SIG-M5 treated with dmso at 0.1 percent for 504 hours (cell line): ENCODE data around the gene LAGE3.

Source experiments
- DNase-seq: peaks from one replicate; lab custom pipeline; 2025; ENCODE audit not compliant: unreplicated experiment; lab: John Stamatoyannopoulos, UW

LAGE3 gene

DNA sequence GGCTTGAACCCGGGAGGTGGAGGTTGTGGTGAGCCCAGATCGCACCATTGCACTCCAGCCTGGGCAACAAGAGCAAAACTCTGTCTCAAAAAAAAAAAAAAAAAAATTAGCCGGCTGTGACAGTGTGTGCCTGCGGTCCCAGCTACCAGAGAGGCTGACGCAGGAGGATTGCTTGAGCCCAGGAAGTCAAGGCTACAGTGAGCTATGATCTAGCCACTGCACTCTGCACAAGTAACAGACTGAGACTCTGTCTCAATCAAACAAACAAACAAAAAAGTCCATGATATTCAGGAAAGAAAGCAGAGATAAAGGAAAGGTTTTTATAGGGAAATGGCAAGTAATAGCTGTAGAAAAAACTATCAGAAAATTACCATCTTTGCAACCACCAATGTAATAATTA lies 2.1 kb upstream of the LAGE3 start:
- DNase-seq: no peak

DNA sequence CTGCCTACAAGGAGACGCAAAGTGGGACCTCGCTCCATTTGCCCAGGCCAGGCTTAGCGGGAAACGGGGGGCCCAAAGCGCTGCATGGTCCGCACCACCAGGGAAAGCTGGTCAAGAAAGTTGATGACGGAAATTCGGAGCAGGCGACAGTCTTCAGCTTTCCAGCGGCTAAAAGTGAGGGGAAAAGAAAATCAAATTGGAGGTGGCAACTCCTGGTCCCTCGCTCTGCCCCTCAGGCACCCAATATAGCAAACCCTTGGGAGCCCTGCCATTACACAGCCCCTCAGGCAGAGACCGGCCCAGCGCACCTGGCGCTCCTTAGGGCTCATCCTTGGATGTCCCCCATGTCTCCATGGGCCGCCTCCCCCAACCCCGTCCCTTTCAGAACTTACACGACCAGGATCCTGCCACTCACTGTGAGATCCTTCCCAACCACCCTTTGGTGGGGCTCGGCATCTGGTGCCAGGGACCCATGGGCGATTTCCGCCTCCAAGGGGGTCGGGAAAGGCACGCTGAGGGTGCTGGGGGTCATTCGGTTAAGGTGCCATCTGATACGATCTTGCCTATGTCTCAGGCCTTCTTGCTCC lies 1.1 kb downstream of the LAGE3 start:
- DNase-seq: no peak

DNA sequence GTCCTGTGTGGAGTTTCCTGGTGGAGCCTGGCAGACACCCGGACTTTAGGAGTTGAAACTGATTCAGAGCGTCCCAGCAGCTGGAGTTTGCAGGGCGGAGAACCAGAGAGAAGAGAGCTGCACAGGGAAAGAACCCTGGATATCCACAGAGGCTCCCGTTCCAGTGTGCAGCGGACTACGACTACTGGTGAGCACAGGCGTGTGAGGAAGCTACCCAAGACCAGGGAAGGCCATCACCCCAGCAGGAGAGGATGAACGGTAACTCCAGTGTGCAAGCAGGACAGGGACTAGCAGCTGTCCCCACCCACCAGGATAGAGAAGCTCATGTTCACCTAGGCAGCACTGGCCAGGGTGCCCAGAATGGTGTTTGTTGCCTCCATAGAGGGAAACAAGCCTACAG lies 2.3 kb downstream of the LAGE3 start:
- DNase-seq: no peak

DNA sequence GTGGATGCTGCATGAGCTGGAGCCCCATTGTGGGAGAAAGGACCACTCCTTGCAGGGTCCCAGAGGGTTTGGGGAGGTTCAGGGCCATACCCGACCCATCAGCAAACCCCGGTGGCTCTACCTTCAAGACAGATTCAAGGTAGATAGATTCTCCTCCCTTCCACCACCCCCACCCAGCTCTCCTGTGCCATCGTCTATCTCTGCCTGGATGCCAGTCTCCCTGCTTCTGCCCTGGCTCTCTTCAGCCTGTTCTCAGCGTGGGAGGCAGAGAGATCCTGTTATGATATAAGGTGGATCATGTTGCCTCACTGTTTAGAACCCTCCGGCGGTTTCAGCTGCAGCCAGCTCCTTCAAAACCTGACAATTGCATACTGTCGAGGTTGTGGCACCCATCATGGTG lies 5.4 kb downstream of the LAGE3 start:
- no peak for DNase-seq

DNA sequence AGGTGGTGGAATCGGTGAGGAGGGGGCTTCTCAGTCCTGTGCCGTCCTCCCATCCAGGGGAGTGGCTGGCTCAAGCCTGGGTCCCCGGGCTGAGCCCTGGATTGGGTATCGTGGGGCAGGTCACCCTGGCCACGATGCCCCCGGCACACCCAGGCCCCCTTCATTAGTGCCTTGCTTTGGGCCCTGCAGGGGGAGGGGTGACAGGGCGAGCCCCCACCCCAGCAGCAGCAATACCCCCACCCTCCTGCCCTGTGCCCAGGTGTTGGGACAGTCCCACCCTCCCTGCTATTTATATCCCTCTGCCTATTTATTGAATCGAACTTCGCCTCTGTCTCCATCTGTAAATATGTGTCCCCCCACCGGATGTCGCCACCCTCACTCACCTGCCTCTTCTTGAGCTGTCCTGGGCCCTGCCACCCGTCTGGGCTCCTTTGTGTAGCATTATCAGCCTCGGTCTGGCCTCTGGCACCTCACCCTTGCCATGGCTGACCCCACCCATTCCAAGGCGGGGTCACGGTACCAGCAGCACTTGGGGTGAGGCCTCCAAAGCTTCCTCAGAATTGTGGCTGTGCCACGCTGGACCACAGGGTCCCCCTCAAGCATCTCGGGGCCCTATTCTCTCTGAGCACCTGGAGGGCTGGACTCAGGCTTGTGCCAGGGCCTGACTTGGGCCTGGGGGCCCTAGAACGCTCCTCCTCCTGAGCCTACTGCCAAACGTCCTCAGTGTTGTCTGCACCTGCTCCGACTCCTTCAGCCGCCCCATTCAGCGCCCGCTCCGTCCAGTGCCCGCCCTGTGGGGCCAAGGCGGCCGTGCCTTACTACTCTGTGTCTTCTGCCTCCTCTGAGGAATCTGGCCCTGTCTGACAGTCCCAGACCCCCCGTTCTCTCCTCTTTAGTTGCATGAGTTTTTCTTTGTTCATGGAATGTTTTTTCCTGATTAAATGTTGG lies 6.1 kb downstream of the LAGE3 start:
- DNase-seq: no peak

DNA sequence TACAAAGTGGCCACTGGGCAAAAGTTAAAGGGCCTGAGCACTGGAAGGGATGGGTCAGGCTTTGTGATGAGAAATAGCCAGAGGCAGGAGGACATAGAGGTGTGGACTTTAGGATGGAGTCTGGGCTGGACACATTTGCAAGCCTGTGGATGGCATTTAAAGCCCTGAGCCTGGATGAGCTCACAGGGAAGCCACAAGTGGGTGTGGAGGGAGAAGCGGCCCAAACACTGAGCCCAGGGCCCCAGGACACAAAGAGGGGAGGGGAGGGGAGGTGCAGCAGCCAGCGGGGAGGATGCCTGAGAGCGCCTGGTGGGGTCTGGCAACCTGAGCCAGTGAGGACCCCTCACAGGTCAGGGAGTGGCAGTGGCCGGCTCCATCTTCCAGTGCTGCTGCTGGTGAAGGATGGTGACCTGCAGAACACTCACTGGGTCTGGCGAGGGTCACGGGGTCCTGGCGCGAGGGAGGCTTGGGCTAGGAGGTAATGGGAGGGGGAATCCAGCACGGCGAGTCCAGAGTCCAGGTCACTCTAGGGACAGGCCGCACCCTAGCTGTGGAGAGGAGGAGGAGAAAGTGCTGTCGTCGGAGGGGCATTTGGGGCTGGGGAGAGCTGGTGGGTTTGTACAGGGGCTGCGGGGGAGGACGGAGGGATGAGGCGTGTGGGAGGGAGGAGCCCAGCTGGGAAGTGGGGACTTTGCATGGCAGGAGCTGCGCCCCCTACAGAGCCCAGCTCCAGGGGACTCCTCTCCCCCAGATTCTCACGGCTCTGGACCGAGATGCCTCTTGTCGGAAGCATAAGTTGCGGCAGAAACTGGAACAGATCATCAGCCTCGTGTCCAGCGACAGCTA lies 7.0 kb downstream of the LAGE3 start:
- no peak for DNase-seq

DNA sequence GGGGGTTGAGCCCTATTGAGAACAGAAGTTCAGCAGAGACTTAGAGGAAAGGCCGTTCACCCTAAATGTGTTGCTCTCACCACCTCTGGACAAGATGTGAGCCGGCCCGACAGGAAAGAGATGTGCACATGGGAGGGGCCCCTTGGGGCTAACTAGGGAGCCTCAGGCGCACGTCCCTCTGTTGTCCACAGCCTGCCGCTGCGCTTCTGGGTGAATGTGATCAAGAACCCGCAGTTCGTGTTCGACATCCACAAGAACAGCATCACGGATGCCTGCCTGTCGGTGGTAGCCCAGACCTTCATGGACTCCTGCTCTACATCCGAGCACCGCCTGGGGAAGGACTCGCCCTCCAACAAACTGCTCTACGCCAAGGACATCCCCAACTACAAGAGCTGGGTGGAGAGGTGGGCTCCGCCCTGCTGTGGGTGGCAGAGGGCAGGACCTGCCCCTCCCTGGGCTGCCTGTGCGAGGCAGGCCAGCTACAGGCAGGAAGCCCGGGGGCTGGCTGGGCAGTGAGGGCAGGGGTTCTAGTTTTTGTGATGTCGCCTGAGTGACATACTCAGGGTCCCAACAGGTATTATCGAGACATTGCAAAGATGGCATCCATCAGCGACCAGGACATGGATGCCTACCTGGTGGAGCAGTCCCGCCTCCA lies 8.0 kb downstream of the LAGE3 start:
- no peak for DNase-seq

DNA sequence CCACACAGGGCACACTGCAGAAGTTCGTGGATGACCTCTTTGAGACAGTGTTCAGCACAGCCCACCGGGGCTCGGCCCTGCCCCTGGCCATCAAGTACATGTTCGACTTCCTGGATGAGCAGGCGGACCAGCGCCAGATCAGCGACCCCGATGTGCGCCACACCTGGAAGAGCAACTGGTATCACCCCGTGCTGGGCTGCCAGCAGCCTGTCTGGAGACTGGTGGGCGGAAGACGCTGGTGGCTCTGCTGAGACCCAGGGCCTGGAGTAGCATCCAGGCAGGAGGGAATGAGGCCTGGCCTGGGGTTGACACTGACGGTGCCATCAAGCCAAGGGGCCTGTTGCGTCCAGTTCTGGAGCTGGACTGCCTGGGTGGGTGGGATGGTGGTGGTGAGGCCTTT lies 8.6 kb downstream of the LAGE3 start:
- DNase-seq: no peak

DNA sequence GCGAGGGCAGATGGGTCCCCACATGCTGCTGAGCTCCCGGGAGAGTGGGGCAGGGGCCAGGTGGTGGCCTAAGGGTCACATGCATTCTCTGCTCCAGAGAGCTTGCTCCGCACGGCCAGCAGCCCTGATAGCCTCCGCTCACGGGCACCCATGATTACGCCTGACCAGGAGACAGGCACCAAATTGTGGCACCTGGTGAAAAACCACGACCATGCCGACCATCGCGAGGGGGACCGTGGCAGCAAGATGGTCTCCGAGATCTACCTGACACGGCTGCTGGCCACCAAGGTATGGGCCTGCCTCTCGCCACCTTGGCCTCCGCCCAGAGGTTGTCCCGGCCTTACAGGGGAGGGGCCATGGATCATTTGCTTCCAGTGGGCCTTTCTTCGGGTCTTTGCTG lies 9.2 kb downstream of the LAGE3 start:
- DNase-seq: no peak

DNA sequence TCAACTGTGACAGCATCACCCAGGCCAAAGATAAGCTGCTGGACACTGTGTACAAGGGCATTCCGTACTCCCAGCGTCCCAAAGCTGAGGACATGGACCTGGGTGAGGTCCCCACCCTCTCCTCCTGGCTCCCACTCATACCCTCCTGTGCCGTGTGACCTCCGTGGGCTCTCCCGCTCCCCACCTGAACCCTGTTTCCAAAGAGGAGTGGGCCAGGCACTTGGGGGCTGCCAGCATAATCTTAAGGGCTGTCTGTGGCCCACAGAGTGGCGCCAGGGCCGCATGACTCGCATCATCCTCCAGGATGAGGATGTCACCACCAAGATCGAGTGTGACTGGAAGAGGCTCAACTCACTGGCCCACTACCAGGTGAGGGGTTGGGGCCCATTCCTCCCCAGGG lies 10.0 kb downstream of the LAGE3 start:
- DNase-seq: no peak

DNA sequence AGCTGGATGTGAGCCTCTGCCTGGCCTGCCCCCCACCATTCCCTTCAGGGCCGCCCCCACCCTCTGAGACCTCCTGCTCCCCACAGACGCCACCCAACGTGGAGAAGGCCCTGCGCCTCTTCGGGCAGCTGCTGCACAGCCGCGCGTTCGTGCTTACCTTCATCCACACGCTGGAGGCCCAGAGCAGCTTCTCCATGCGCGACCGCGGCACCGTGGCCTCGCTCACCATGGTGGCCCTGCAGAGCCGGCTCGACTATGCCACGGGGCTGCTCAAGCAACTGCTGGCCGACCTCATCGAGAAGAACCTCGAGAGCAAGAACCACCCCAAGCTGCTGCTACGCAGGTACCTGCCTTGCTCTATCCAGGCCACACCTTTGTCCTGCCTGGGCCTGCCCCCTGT lies 10.9 kb downstream of the LAGE3 start:
- DNase-seq: no peak

DNA sequence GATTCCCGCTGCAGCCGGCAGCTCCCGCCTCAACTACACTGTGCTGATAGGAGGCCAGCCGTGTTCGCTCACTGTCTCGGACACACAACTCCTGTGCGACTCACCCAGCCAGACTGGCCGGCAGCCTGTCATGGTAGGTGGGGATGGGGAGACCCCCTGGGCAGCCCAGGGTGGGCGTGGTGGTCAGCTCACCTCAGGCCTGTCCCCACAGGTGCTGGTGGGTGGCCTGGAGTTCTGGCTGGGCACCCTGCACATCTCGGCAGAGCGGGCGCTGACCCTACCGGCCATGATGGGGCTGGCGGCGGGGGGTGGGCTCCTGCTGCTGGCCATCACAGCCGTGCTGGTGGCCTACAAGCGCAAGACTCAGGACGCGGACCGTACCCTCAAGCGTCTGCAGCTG lies 11.5 kb downstream of the LAGE3 start:
- no peak for DNase-seq

DNA sequence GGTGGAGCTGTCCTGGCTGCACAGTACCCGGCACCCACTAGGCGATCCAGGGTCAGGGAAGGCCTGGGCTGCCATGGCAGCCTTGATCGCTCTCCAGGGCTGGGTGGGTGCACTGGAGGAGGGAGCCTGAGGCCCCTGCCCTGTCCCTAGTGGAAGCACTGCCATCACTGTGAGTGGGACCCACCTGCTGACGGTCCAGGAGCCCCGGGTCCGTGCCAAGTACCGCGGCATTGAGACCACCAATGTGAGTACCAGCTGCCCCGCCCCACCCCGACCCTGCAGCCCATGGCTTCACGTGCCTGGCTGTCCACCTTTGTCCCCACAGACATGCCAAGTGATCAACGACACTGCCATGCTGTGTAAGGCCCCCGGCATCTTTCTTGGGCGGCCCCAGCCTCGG lies 12.2 kb downstream of the LAGE3 start:
- no peak for DNase-seq

DNA sequence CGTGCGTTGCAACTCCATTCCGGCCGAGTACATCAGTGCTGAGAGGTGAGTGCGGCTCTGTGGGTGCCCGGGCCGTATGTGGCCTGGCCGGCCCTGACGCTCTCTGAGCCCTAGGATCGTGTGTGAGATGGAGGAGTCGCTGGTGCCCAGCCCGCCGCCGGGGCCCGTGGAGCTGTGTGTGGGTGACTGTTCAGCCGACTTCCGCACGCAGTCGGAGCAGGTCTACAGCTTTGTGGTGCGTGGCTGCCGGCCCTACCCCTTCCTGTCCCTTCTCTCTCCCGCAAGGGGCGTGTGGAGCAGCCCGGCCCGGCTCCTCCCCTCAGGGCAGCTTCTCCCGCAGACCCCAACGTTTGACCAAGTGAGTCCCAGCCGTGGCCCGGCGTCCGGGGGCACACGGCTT lies 13.0 kb downstream of the LAGE3 start:
- DNase-seq: no peak

DNA sequence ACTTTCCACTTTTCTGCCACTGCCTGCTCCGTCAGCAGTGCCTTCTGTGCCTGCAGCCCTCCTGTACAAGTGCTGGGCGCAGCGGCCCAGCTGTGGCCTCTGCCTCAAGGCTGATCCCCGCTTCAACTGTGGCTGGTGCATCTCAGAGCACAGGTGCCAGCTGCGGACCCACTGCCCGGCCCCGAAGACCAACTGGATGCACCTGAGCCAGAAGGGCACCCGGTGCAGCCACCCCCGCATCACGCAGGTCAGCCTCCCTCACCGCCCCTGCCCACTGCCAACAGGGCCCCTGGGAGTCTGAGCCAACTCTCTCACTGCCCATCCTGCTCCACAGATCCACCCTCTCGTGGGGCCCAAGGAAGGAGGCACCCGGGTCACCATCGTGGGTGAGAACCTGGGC lies 13.5 kb downstream of the LAGE3 start:
- no peak for DNase-seq

DNA sequence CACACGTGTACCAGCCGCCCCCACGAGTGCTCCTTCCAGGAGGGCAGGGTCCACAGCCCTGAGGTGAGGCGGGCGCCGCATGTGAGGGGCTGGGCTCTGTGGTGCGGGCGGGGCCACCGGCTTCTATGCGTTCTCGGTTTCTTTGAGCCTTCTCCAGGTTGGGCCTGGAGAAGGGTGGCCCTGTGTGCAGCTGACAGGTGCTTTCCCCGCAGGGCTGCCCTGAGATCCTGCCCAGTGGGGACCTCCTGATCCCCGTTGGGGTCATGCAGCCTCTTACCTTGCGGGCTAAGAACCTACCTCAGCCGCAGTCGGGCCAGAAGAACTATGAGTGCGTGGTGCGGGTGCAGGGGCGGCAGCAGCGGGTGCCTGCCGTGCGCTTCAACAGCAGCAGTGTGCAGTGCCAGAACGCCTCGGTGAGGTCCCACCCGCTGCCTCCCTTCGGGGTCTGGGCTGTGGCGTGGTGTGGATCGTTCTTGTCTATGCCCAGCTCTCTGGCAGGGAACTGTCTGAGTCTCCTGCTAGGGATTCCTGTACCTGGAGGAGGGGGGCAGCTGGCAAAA lies 14.2 kb downstream of the LAGE3 start:
- no peak for DNase-seq

DNA sequence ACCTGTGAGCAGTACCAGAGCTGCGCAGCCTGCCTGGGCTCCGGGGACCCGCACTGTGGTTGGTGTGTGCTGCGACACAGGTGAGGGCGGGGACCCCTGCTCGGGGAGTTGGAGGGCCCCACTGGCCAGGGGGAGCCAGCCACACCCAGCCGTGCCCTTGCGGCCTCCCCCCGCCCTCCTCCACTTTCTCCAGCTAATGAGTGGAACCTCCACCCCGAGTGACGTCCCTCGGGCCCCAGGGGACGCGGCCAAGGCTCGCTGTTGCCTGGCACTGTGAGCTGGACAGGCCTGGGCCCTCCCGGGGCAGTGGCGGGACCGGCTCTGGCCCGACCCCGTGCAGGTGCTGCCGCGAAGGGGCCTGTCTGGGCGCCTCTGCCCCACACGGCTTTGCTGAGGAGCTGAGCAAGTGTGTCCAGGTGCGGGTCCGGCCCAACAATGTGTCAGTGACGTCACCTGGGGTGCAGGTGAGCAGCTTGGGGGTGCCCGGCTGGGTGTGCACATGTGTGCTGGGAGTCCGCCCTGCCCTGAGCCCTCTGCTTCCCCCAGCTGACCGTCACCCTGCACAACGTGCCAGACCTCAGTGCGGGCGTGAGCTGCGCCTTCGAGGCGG lies 15.4 kb downstream of the LAGE3 start:
- no peak for DNase-seq

DNA sequence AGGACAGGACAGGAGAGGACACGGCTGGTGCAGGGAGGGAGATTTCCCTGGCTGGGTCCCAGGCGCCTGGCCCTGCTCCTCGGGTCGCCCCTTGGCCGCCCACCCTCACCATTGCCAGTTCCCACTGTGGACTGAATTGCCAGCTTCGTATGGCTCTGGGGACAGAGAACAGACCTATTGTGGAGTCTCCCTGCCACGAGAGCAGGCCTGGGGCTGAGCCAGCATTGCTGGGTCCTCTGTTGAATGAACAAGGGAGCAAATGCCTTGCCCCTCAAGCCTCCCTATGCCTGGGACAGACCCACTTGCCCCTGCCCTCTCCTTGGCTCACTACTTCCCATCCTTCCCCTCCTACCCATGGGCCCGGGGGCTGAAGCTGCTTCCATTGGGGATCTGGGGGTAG lies 16.7 kb downstream of the LAGE3 start:
- DNase-seq: no peak

DNA sequence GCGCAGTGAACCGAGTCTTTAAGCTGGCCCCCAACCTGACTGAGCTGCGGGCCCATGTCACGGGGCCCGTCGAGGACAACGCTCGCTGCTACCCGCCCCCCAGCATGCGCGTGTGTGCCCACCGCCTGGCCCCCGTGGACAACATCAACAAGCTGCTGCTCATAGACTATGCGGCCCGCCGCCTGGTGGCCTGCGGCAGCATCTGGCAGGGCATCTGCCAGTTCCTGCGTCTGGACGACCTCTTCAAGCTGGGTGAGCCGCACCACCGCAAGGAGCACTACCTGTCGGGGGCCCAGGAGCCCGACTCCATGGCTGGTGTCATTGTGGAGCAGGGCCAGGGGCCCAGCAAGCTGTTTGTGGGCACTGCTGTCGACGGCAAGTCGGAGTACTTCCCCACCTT lies 18.8 kb downstream of the LAGE3 start:
- no peak for DNase-seq

DNA sequence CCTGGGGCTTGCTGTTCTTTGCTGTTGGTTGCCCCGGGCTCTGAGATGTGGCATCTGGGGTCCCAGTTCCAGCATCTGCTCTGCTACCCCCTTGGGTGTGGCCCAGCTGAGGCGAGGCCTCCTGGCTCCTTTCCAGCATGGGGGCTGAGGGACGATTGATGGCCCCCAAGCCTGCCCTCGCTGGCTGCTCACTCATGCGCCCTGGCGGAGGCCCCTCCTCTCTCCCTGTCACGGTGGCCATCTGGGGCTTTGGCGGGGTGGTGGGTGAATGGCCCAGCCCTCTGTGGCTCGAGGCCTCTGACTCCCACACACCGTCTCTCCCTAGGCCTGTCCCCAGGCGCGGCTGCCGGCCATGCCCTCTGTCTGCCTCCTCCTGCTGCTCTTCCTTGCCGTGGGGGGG lies 19.2 kb downstream of the LAGE3 start:
- no peak for DNase-seq
